SK-N-SH (cell line): ENCODE measurements around the gene LRRC27. TPM values are rescaled to one million over a fixed set of nuclear protein-coding genes. Genes with fewer than 3 reads are reported as not detected.
"Not testable (repeated sequence)": the region's sequence is repeated elsewhere in the genome, so short reads cannot be mapped to it uniquely, and the experiment has no call there.

ENCODE experiments used
- CTCF ChIA-PET: fragments of 300-600, 350-600 bp; formaldehyde crosslinking; extraction: SDS; loops from one replicate; lab custom pipeline; 2021; lab: Yijun Ruan, JAX
- POLR2A ChIA-PET: fragments of 350-600 bp; sonication (Branson Sonifier 250); formaldehyde crosslinking; extraction: SDS; loops from one replicate; lab custom pipeline; 2020; ENCODE audit warnings: antibody characterized with exemption, inconsistent platforms; lab: Yijun Ruan, JAX
- DNase-seq: peaks from one replicate; pipeline ENCODE4 v3.0.0; 2012
- H2AFZ ChIP-seq: fragments of 200-600 bp; sonication (generic); 2 replicates; pipeline ENCODE4 v1.8.1; 2016; ENCODE audit warnings: antibody characterized with exemption, mild to moderate bottlenecking, low read depth
- H3F3A ChIP-seq: fragments of 200-600 bp; sonication (generic); replicated peaks from 2 replicates; pipeline ENCODE3; 2016; ENCODE audit warnings: antibody characterized with exemption, mild to moderate bottlenecking; ENCODE audit not compliant: insufficient read depth
- H3K27ac ChIP-seq, 2 experiments: fragments of 200-500 bp in 1 of 2; fragments of 200-600 bp in 1 of 2; sonication (Bioruptor generic) in 1 of 2; sonication (generic), shearing (Covaris generic) in 1 of 2; 2 replicates each; pipeline versions ENCODE4 v1.5.1 to v1.6.1; 2014 to 2016; ENCODE audit warnings: low read depth in 2 of 2, inconsistent platforms in 1 of 2, low read length in 1 of 2, mild to moderate bottlenecking in 1 of 2, mixed read lengths in 1 of 2
- H3K27me3 ChIP-seq: fragments of 200-600 bp; sonication (generic), shearing (Covaris generic); 2 replicates; pipeline ENCODE4 v1.6.1; 2016; ENCODE audit warnings: mixed run types; ENCODE audit not compliant: insufficient read depth
- H3K36me3 ChIP-seq, 2 experiments: fragments of 200-500 bp in 1 of 2; fragments of 200-600 bp in 1 of 2; sonication (Bioruptor generic) in 1 of 2; sonication (generic) in 1 of 2; replicated peaks in 1 of 2; 2 replicates each; pipeline versions ENCODE3 to v1.5.1; 2014 to 2016; ENCODE audit warnings: low read length in 1 of 2, mild to moderate bottlenecking in 1 of 2; ENCODE audit not compliant: insufficient read depth in 2 of 2, control insufficient read depth in 1 of 2
- H3K4me1 ChIP-seq, 2 experiments: fragments of 200-500 bp in 1 of 2; fragments of 200-600 bp in 1 of 2; sonication (Bioruptor generic) in 1 of 2; sonication (generic), shearing (Covaris generic) in 1 of 2; 2 replicates each; pipeline versions ENCODE4 v1.5.1 to v1.6.1; 2014 to 2016; ENCODE audit warnings: low read depth in 1 of 2, low read length in 1 of 2, mixed run types in 1 of 2; ENCODE audit not compliant: insufficient read depth in 2 of 2, control insufficient read depth in 1 of 2
- H3K4me2 ChIP-seq: fragments of 200-600 bp; sonication (generic), shearing (Covaris generic); 2 replicates; pipeline ENCODE4 v1.6.1; 2017; ENCODE audit warnings: mixed run types
- H3K4me3 ChIP-seq, 2 experiments: fragments of 200-500 bp in 1 of 2; fragments of 200-600 bp in 1 of 2; sonication (Bioruptor generic) in 1 of 2; sonication (generic), shearing (Covaris generic) in 1 of 2; 2 replicates each; pipeline versions ENCODE4 v1.5.1 to v1.8.1; 2014 to 2016; ENCODE audit warnings: low read depth in 2 of 2, inconsistent platforms in 1 of 2, low read length in 1 of 2, mild to moderate bottlenecking in 1 of 2, mixed read lengths in 1 of 2, moderate library complexity in 1 of 2
- H3K79me2 ChIP-seq: fragments of 200-600 bp; sonication (generic); 2 replicates; pipeline ENCODE4 v1.8.1; 2017; ENCODE audit warnings: mild to moderate bottlenecking; ENCODE audit not compliant: insufficient read depth
- H3K9ac ChIP-seq: fragments of 200-600 bp; sonication (generic); 2 replicates; pipeline ENCODE4 v1.6.1; 2017; ENCODE audit warnings: mixed run types
- H3K9me2 ChIP-seq: fragments of 200-600 bp; sonication (generic); 2 replicates; pipeline ENCODE4 v1.6.1; 2017; ENCODE audit warnings: mixed run types
- H3K9me3 ChIP-seq: fragments of 200-600 bp; sonication (generic); 2 replicates; pipeline ENCODE4 v1.6.1; 2017; ENCODE audit warnings: mixed run types, mild to moderate bottlenecking, moderate library complexity
- H4K20me1 ChIP-seq: fragments of 200-600 bp; sonication (generic); 2 replicates; pipeline ENCODE4 v1.6.1; 2017; ENCODE audit warnings: mild to moderate bottlenecking, mixed run types; ENCODE audit not compliant: insufficient read depth
- JUND ChIP-seq: IDR thresholded peaks from 2 replicates; pipeline ENCODE4 v1.4.0; 2012
- PBX3 ChIP-seq: IDR thresholded peaks from 2 replicates; pipeline ENCODE4; 2012
- WGBS: methylation state at CpG from one replicate; pipeline ENCODE4 v1.1.6; 2017; ENCODE audit warnings: low lambda C conversion rate; 5-methylcytosine and 5-hydroxymethylcytosine counted together
- polyA plus RNA-seq, 3 experiments: library from polyadenylated mRNA; depleted of rRNA; stranded (reverse); fragments of >200 nt; gene quantifications; 2 replicates each; pipeline ENCODE4 v1.2.3, GENCODE V29; 2012
- TF ChIP-seq, protein P1 (sequence below): IDR thresholded peaks from 2 replicates; pipeline ENCODE4 v1.6.1; 2012; ENCODE audit warnings: mild to moderate bottlenecking, low read depth, low read length, moderate library complexity

Gene LRRC27
- polyA plus RNA-seq, 1 of the 3 experiments (the other 2 are of a cell fraction) = 10.0 TPM

- TF ChIP-seq JUND (no peak), PBX3 (no peak)
- TF ChIP-seq, protein P1, sequence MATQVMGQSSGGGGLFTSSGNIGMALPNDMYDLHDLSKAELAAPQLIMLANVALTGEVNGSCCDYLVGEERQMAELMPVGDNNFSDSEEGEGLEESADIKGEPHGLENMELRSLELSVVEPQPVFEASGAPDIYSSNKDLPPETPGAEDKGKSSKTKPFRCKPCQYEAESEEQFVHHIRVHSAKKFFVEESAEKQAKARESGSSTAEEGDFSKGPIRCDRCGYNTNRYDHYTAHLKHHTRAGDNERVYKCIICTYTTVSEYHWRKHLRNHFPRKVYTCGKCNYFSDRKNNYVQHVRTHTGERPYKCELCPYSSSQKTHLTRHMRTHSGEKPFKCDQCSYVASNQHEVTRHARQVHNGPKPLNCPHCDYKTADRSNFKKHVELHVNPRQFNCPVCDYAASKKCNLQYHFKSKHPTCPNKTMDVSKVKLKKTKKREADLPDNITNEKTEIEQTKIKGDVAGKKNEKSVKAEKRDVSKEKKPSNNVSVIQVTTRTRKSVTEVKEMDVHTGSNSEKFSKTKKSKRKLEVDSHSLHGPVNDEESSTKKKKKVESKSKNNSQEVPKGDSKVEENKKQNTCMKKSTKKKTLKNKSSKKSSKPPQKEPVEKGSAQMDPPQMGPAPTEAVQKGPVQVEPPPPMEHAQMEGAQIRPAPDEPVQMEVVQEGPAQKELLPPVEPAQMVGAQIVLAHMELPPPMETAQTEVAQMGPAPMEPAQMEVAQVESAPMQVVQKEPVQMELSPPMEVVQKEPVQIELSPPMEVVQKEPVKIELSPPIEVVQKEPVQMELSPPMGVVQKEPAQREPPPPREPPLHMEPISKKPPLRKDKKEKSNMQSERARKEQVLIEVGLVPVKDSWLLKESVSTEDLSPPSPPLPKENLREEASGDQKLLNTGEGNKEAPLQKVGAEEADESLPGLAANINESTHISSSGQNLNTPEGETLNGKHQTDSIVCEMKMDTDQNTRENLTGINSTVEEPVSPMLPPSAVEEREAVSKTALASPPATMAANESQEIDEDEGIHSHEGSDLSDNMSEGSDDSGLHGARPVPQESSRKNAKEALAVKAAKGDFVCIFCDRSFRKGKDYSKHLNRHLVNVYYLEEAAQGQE = peak; percentile 94
- WGBS = 80% methylated on average over 17 of the region's 23 CpGs
- Histone ChIP-seq H3K27me3 (no peaks in the 10 kb centered on the region), H3K79me2 (no peaks in the 10 kb centered on the region), H3K27ac (peak overlapping the region in 1 of 2 experiments; percentile 96; a peak in 2 of 4 replicates), H2AFZ (no peak overlapping the region), H3K4me3 (no peak overlapping the region), H3K9ac (no peak overlapping the region), H3K4me1 (peaks cover 0 to 69% of the 10 kb centered on the region in 2 experiments; a peak in 2 of 4 replicates), H3K36me3 (no peaks in the 10 kb centered on the region), H3K4me2 (no peak overlapping the region), H3K9me3 (no peaks in the 10 kb centered on the region), H4K20me1 (no peaks in the 10 kb centered on the region), H3K9me2 (no peaks in the 10 kb centered on the region), H3F3A (no peaks in the 10 kb centered on the region)
- CTCF ChIA-PET = interaction anchor here (0.6 to 2.1 kb wide), 6 partner anchors 23 to 78 kb away, joined by 3 to 6 read pairs (median 4); no protein-coding TSS in a partner anchor
- POLR2A ChIA-PET = interaction anchor here (0.6 to 1.6 kb wide), 2 partner anchors 41 to 57 kb away, joined by 3 to 4 read pairs; no protein-coding TSS in a partner anchor
- DNase-seq = no peak
Measured at GRCh38 chr10:132294561-132295318, 37.3 kb upstream of the LRRC27 start.

- H3K4me3 ChIP-seq, H3K79me2 ChIP-seq, H3F3A ChIP-seq, H3K9me3 ChIP-seq, H2AFZ ChIP-seq, H3K27me3 ChIP-seq, H3K4me2 ChIP-seq, H3K9me2 ChIP-seq, H3K36me3 ChIP-seq, H4K20me1 ChIP-seq, H3K9ac ChIP-seq, DNase-seq, H3K27ac ChIP-seq: not testable (repeated sequence)
- CTCF ChIA-PET = interaction anchor here (0.6 to 1.4 kb wide), 5 partner anchors 23 to 272 kb away, joined by 3 to 4 read pairs (median 3); no protein-coding TSS in a partner anchor
- 90% methylated on average over 23 of the region's 23 CpGs for WGBS
- peaks cover 0 to 73% of the 10 kb centered on the region in 2 experiments; a peak in 2 of 4 replicates for H3K4me1 ChIP-seq
- POLR2A ChIA-PET = interaction anchor here (0.6 kb wide), 1 partner anchor 42 kb away, joined by 3 read pairs; no protein-coding TSS in a partner anchor
Measured at GRCh38 chr10:132295481-132295880, 36.5 kb upstream of the LRRC27 start.
